HCT116 (cell line): ENCODE data around the gene AK4.

Experiments used
- CTCF ChIP-seq, 3 experiments: fragments of 200-600 bp in 1 of 3; sonication (generic) in 1 of 3; IDR thresholded peaks in 2 of 3; conservative IDR thresholded peaks in 1 of 3; 2 replicates each; pipeline ENCODE4 v1.5.1; 2012 to 2017; ENCODE audit warnings: low read depth in 2 of 3, low read length in 2 of 3, antibody characterized with exemption in 1 of 3, borderline replicate concordance in 1 of 3, control low read depth in 1 of 3, mild to moderate bottlenecking in 1 of 3, mixed read lengths in 1 of 3, mixed run types in 1 of 3, moderate library complexity in 1 of 3; ENCODE audit not compliant: insufficient read depth in 1 of 3
- POLR2AphosphoS5 ChIP-seq: IDR thresholded peaks from 2 replicates; pipeline ENCODE4 v1.6.1; 2011; ENCODE audit warnings: mild to moderate bottlenecking, low read depth, low read length, moderate library complexity
- SP1 ChIP-seq: IDR thresholded peaks from 2 replicates; pipeline ENCODE4 v1.6.1; 2012; ENCODE audit warnings: low read depth

GRCh38 chr1:65151641-65152040 is 3.6 kb downstream of the AK4 start:
- TF ChIP-seq CTCF (IDR thresholded peaks at IDR 0.05 in 2 of 3, conservative IDR thresholded peaks at IDR 0.05 in 1 of 3; ENCODE audit: borderline replicate concordance in 1 of 3, insufficient read depth in 1 of 3, low read depth in 2 of 3, low read length in 2 of 3) (no peak), POLR2AphosphoS5 (no peak), SP1 (no peak)
